ENCODE measurements around the gene TBC1D22A. TPM values are rescaled to one million over a fixed set of nuclear protein-coding genes. Genes with fewer than 3 reads are reported as not detected.

Gene TBC1D22A
- total RNA-seq, 6 experiments from 2014 or later = 20.4 to 24.1 (median 22.2) TPM

GRCh38 chr22:46893281-46894020 lies 131.0 kb downstream of the TBC1D22A start:
- peaks cover 2% of the 10 kb centered on the region; the same call in 1 of the 2 replicates for H3K27me3 Mint-ChIP-seq (ENCODE audit: insufficient read depth)
- no peak overlapping the region for H3K27ac Mint-ChIP-seq
- H3K4me1 Mint-ChIP-seq (ENCODE audit: low read depth) = no peaks in the 10 kb centered on the region; the same call in 1 of the 2 replicates
- H3K36me3 Mint-ChIP-seq (ENCODE audit: low read depth) = peaks cover 16% of the 10 kb centered on the region
- TF ChIP-seq CTCF (IDR thresholded peaks at IDR 0.05) = no peak
- no peak overlapping the region for H3K4me3 Mint-ChIP-seq
- no peak for DNase-seq
- H3K9me3 Mint-ChIP-seq = no peaks in the 10 kb centered on the region

GRCh38 chr22:46894081-46894671 lies 131.7 kb downstream of the TBC1D22A start:
- Mint-ChIP-seq H3K4me3 (no peak overlapping the region), H3K27me3 (ENCODE audit: insufficient read depth) (peaks cover 2% of the 10 kb centered on the region; the same call in 1 of the 2 replicates), H3K9me3 (no peaks in the 10 kb centered on the region), H3K36me3 (ENCODE audit: low read depth) (peaks cover 20% of the 10 kb centered on the region), H3K27ac (peak overlapping the region; percentile 54), H3K4me1 (ENCODE audit: low read depth) (no peaks in the 10 kb centered on the region; the same call in 1 of the 2 replicates)
- no peak for TF ChIP-seq CTCF (IDR thresholded peaks at IDR 0.05)
- DNase-seq = peak; percentile 2

GRCh38 chr22:46894851-46895640 lies 132.6 kb downstream of the TBC1D22A start:
- Mint-ChIP-seq H3K4me3 (no peak overlapping the region), H3K27me3 (ENCODE audit: insufficient read depth) (peaks cover 2% of the 10 kb centered on the region; the same call in 1 of the 2 replicates), H3K27ac (peak overlapping the region; percentile 54; the same call in 1 of the 2 replicates), H3K4me1 (ENCODE audit: low read depth) (no peaks in the 10 kb centered on the region; the same call in 1 of the 2 replicates), H3K36me3 (ENCODE audit: low read depth) (peaks cover 20% of the 10 kb centered on the region), H3K9me3 (no peaks in the 10 kb centered on the region)
- no peak for TF ChIP-seq CTCF (IDR thresholded peaks at IDR 0.05)
- no peak for DNase-seq

- Mint-ChIP-seq H3K4me1 (ENCODE audit: low read depth) (no peaks in the 10 kb centered on the region; the same call in 1 of the 2 replicates), H3K36me3 (ENCODE audit: low read depth) (peaks cover 20% of the 10 kb centered on the region), H3K9me3 (no peaks in the 10 kb centered on the region), H3K4me3 (no peak overlapping the region), H3K27me3 (ENCODE audit: insufficient read depth) (peaks cover 2% of the 10 kb centered on the region), H3K27ac (no peak overlapping the region)
- TF ChIP-seq CTCF (IDR thresholded peaks at IDR 0.05) = no peak
- DNase-seq = no peak
Observed at GRCh38 chr22:46895753-46896152, 133.3 kb downstream of the TBC1D22A start.

GRCh38 chr22:46896166-46896565 lies 133.7 kb downstream of the TBC1D22A start:
- H3K4me1 Mint-ChIP-seq (ENCODE audit: low read depth) = no peaks in the 10 kb centered on the region; the same call in 1 of the 2 replicates
- DNase-seq = no peak
- peaks cover 20% of the 10 kb centered on the region for H3K36me3 Mint-ChIP-seq (ENCODE audit: low read depth)
- H3K9me3 Mint-ChIP-seq = no peaks in the 10 kb centered on the region
- no peak overlapping the region for H3K4me3 Mint-ChIP-seq
- H3K27me3 Mint-ChIP-seq (ENCODE audit: insufficient read depth) = peaks cover 2% of the 10 kb centered on the region
- TF ChIP-seq CTCF (IDR thresholded peaks at IDR 0.05) = no peak
- no peak overlapping the region for H3K27ac Mint-ChIP-seq

Measured in HFFc6 (cell line).